GM12872 (cell line): ENCODE measurements around the gene BCDIN3D.

ENCODE experiments used
- TF ChIP-seq, protein P1 (sequence below): IDR thresholded peaks from 3 replicates; pipeline ENCODE4 v1.5.1; 2011; ENCODE audit warnings: low read depth, mild to moderate bottlenecking, low read length, moderate library complexity; ENCODE audit not compliant: insufficient read depth

The BCDIN3D gene

GRCh38 chr12:49787672-49788071 lies 55.2 kb downstream of the BCDIN3D start:
- TF ChIP-seq, protein P1, sequence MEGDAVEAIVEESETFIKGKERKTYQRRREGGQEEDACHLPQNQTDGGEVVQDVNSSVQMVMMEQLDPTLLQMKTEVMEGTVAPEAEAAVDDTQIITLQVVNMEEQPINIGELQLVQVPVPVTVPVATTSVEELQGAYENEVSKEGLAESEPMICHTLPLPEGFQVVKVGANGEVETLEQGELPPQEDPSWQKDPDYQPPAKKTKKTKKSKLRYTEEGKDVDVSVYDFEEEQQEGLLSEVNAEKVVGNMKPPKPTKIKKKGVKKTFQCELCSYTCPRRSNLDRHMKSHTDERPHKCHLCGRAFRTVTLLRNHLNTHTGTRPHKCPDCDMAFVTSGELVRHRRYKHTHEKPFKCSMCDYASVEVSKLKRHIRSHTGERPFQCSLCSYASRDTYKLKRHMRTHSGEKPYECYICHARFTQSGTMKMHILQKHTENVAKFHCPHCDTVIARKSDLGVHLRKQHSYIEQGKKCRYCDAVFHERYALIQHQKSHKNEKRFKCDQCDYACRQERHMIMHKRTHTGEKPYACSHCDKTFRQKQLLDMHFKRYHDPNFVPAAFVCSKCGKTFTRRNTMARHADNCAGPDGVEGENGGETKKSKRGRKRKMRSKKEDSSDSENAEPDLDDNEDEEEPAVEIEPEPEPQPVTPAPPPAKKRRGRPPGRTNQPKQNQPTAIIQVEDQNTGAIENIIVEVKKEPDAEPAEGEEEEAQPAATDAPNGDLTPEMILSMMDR = no peak
